MM.1S (cell line): ENCODE data around the gene CTSC.

ENCODE experiments used
- DNase-seq: peaks from one replicate; pipeline ENCODE4 v3.0.0-alpha.2; 2015
- H2AFZ ChIP-seq: fragments of 300-600 bp; sonication (generic); 2 replicates; pipeline ENCODE4 v1.6.0; 2016; ENCODE audit warnings: antibody characterized with exemption, low read length
- H3F3A ChIP-seq: fragments of 300-600 bp; sonication (generic); 2 replicates; pipeline ENCODE4 v1.6.1; 2016; ENCODE audit warnings: mild to moderate bottlenecking, antibody characterized with exemption, low read length, moderate library complexity, mixed read lengths; ENCODE audit not compliant: insufficient read depth
- H3K27ac ChIP-seq: fragments of 300-600 bp; sonication (generic); 2 replicates; pipeline ENCODE4 v1.5.1; 2016; ENCODE audit warnings: mild to moderate bottlenecking, low read length
- H3K27me3 ChIP-seq: fragments of 300-600 bp; sonication (generic); replicated peaks from 2 replicates; pipeline ENCODE4 v1.6.0; 2016; ENCODE audit warnings: low read length; ENCODE audit not compliant: insufficient read depth
- H3K36me3 ChIP-seq: fragments of 300-600 bp; sonication (generic); replicated peaks from 2 replicates; pipeline ENCODE4 v1.6.1; 2016; ENCODE audit warnings: mild to moderate bottlenecking, low read length, mixed read lengths; ENCODE audit not compliant: insufficient read depth
- H3K4me1 ChIP-seq: fragments of 300-600 bp; sonication (generic); 2 replicates; pipeline ENCODE4 v1.6.1; 2016; ENCODE audit warnings: low read length, mixed read lengths
- H3K4me2 ChIP-seq: fragments of 300-600 bp; sonication (generic); 2 replicates; pipeline ENCODE4 v1.6.0; 2016; ENCODE audit warnings: low read depth, low read length
- H3K4me3 ChIP-seq: fragments of 300-600 bp; sonication (generic); 2 replicates; pipeline ENCODE4 v1.5.1; 2016; ENCODE audit warnings: low read length, mixed read lengths
- H3K79me2 ChIP-seq: fragments of 300-600 bp; sonication (generic); 2 replicates; pipeline ENCODE4 v1.6.1; 2016; ENCODE audit warnings: mixed run types, low read length, mixed read lengths
- H3K9ac ChIP-seq: fragments of 300-600 bp; sonication (generic); 2 replicates; pipeline ENCODE4 v1.6.1; 2016; ENCODE audit warnings: low read length, mixed read lengths
- H3K9me2 ChIP-seq: fragments of 300-600 bp; sonication (generic); replicated peaks from 2 replicates; pipeline ENCODE4 v1.6.1; 2016; ENCODE audit warnings: mild to moderate bottlenecking, low read length, mixed read lengths; ENCODE audit not compliant: insufficient read depth
- H3K9me3 ChIP-seq: fragments of 300-600 bp; sonication (generic); replicated peaks from 2 replicates; pipeline ENCODE4 v1.6.1; 2016; ENCODE audit warnings: mild to moderate bottlenecking, low read length, mixed read lengths; ENCODE audit not compliant: insufficient read depth
- H4K20me1 ChIP-seq: fragments of 300-600 bp; sonication (generic); 2 replicates; pipeline ENCODE4 v1.6.1; 2016; ENCODE audit warnings: mild to moderate bottlenecking, low read length, moderate library complexity, mixed read lengths; ENCODE audit not compliant: insufficient read depth
- CTCF ChIP-seq: fragments of 300-600 bp; sonication (generic); IDR thresholded peaks from 2 replicates; pipeline ENCODE4 v1.5.1; 2016; ENCODE audit warnings: antibody characterized with exemption, low read length, mixed read lengths
- EZH2 ChIP-seq: fragments of 300-600 bp; sonication (generic); optimal IDR thresholded peaks from 2 replicates; pipeline ENCODE3; 2017; ENCODE audit warnings: low read depth, mild to moderate bottlenecking, antibody characterized with exemption, low read length, mixed read lengths
- EZH2phosphoT487 ChIP-seq: fragments of 300-600 bp; sonication (generic); IDR thresholded peaks from 2 replicates; pipeline ENCODE4 v1.6.1; 2018; ENCODE audit warnings: antibody characterized with exemption, low read length

The CTSC gene

GRCh38 chr11:88315981-88316441, 21.5 kb downstream of the CTSC start:
- H3K9ac ChIP-seq: no peak overlapping the region
- no peaks in the 10 kb centered on the region for H3F3A ChIP-seq
- no peak overlapping the region for H3K4me3 ChIP-seq
- DNase-seq: no peak
- 0 out of 2 replicates have a peak, but pooled peaks cover 4% of the 10 kb centered on the region for H3K36me3 ChIP-seq
- no peaks in the 10 kb centered on the region for H3K4me1 ChIP-seq
- H3K27me3 ChIP-seq: no peaks in the 10 kb centered on the region
- no peak for TF ChIP-seq CTCF
- TF ChIP-seq EZH2: no peak
- TF ChIP-seq EZH2phosphoT487: no peak
- no peak overlapping the region for H2AFZ ChIP-seq
- H4K20me1 ChIP-seq: no peaks in the 10 kb centered on the region
- H3K4me2 ChIP-seq: no peak overlapping the region
- H3K9me3 ChIP-seq: no peaks in the 10 kb centered on the region
- peaks cover 5% of the 10 kb centered on the region; the same call in 1 of the 2 replicates for H3K79me2 ChIP-seq
- no peaks in the 10 kb centered on the region for H3K9me2 ChIP-seq
- no peak overlapping the region for H3K27ac ChIP-seq

GRCh38 chr11:88315015-88315414, 22.5 kb downstream of the CTSC start:
- Histone ChIP-seq H3K36me3 (peaks cover 3% of the 10 kb centered on the region; the same call in 1 of the 2 replicates), H3K9me2 (no peaks in the 10 kb centered on the region), H3K4me1 (no peaks in the 10 kb centered on the region), H3K9ac (no peak overlapping the region), H3K27me3 (no peaks in the 10 kb centered on the region), H3K27ac (no peak overlapping the region), H3F3A (no peaks in the 10 kb centered on the region), H3K4me3 (no peak overlapping the region), H3K79me2 (peaks cover 5% of the 10 kb centered on the region; the same call in 1 of the 2 replicates), H3K4me2 (no peak overlapping the region), H4K20me1 (no peaks in the 10 kb centered on the region), H3K9me3 (no peaks in the 10 kb centered on the region), H2AFZ (no peak overlapping the region)
- TF ChIP-seq EZH2phosphoT487 (no peak), EZH2 (no peak), CTCF (no peak)
- DNase-seq: no peak

- H3F3A ChIP-seq: no peaks in the 10 kb centered on the region
- H3K27me3 ChIP-seq: no peaks in the 10 kb centered on the region
- H3K4me1 ChIP-seq: no peaks in the 10 kb centered on the region
- H3K4me3 ChIP-seq: no peak overlapping the region
- no peak overlapping the region for H3K27ac ChIP-seq
- H3K4me2 ChIP-seq: no peak overlapping the region
- H3K9ac ChIP-seq: no peak overlapping the region
- DNase-seq: no peak
- no peaks in the 10 kb centered on the region for H3K9me2 ChIP-seq
- H4K20me1 ChIP-seq: no peaks in the 10 kb centered on the region
- TF ChIP-seq EZH2 (no peak), CTCF (no peak), EZH2phosphoT487 (no peak)
- no peaks in the 10 kb centered on the region for H3K9me3 ChIP-seq
- H3K36me3 ChIP-seq: no peaks in the 10 kb centered on the region; the same call in 1 of the 2 replicates
- no peaks in the 10 kb centered on the region for H3K79me2 ChIP-seq
- H2AFZ ChIP-seq: no peak overlapping the region
Measured at GRCh38 chr11:88313441-88313840, 24.1 kb downstream of the CTSC start.
